Activated CD4-positive, alpha-beta memory T cell treated with anti-CD3 and anti-CD28 coated beads for 36 hours (primary cell): ENCODE data around the gene ADSS1. TPM values are rescaled to one million over a fixed set of nuclear protein-coding genes. Genes with fewer than 3 reads are reported as not detected.

Experiments
- CTCF ChIA-PET: fragments of 350-600 bp; sonication (Branson Sonifier 250); formaldehyde crosslinking; loops from one replicate; lab custom pipeline; 2021; ENCODE audit warnings: antibody characterized with exemption, inconsistent platforms; lab: Charles Lee
- POLR2A ChIA-PET: fragments of 350-600 bp; sonication (Branson Sonifier 250); formaldehyde crosslinking; loops from one replicate; lab custom pipeline; 2021; ENCODE audit warnings: antibody characterized with exemption; lab: Charles Lee
- DNase-seq: peaks from one replicate; pipeline ENCODE4 v3.0.0-alpha.2; 2020
- H3K27ac Mint-ChIP-seq: one replicate; pipeline ENCODE4 v1.8.0; 2021; ENCODE audit warnings: mixed read lengths
- H3K27me3 Mint-ChIP-seq: one replicate; pipeline ENCODE4 v1.8.0; 2021; ENCODE audit warnings: mixed read lengths
- H3K36me3 Mint-ChIP-seq: one replicate; pipeline ENCODE4 v1.8.0; 2021; ENCODE audit warnings: mixed read lengths
- H3K4me1 Mint-ChIP-seq: one replicate; pipeline ENCODE4 v1.8.0; 2021; ENCODE audit warnings: low read depth, mixed read lengths
- H3K4me3 Mint-ChIP-seq: one replicate; pipeline ENCODE4 v1.8.0; 2021; ENCODE audit warnings: mild to moderate bottlenecking, mixed read lengths
- H3K9me3 Mint-ChIP-seq: one replicate; pipeline ENCODE4 v1.8.0; 2021; ENCODE audit warnings: mixed read lengths
- intact Hi-C: fragments of 100-400 bp; cut with micrococcal nuclease; formaldehyde crosslinking; loops from one replicate; pipeline ENCODE4 v1.15.1; 2023
- total RNA-seq, 2 experiments: library from RNA; stranded (reverse); gene quantifications; one replicate each; pipeline ENCODE4 v1.2.3, GENCODE V29; 2021

The ADSS1 gene
- total RNA-seq, result 1 to 10 TPM; 2.3 to 3.3 TPM

GRCh38 chr14:104723651-104724406 lies at the start of gene ADSS1:
Gene ADSS1 (plus strand): TSS chr14:104724229. CDS start chr14:104724271, 42 bp downstream.
- intact Hi-C loops, result loop anchor here (1.0 to 2.0 kb wide), 3 partner anchors 28 to 103 kb away; no protein-coding TSS in a partner anchor
- H3K27me3 Mint-ChIP-seq, result no peaks in the 10 kb centered on the region
- no peaks in the 10 kb centered on the region for H3K9me3 Mint-ChIP-seq
- no peak within 1 kb of the TSS for H3K27ac Mint-ChIP-seq
- H3K4me3 Mint-ChIP-seq, result peak within 1 kb of the TSS; percentile 61
- H3K4me1 Mint-ChIP-seq, result no peaks in the 10 kb centered on the region
- peaks cover 2% of the 10 kb centered on the region for H3K36me3 Mint-ChIP-seq
- ChIA-PET POLR2A (no interaction called here), CTCF (interaction anchor here (0.6 to 3.3 kb wide), 7 partner anchors 10 to 68 kb away, joined by 3 to 12 read pairs (median 4); no protein-coding TSS in a partner anchor)
- DNase-seq, result peak; percentile 66

DNA sequence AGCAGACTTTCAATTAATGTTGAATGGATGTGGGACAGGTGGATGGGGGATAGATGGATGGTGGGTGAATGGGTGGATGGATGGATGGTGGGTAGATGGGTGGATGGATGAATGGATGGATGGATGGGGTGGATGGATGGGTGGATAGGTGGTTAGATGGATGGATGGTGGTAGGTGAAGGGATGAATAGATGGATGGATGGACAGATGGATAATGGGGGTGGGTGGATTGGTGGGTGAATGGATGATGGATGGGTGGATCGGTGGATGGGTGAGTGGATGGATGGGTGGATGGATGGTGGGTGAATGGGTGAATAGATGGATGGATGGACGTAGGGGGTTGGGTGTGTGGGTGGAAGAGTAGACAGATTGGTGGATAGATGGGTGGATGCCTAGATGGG lies 48.6 kb upstream of the ADSS1 start:
- H3K27ac Mint-ChIP-seq, result no peak overlapping the region
- DNase-seq, result no peak
- POLR2A ChIA-PET, result no interaction called here
- no peak overlapping the region for H3K4me3 Mint-ChIP-seq
- H3K36me3 Mint-ChIP-seq, result no peaks in the 10 kb centered on the region
- H3K27me3 Mint-ChIP-seq, result no peaks in the 10 kb centered on the region
- intact Hi-C loops, result loop anchor here (5.0 kb wide), 1 partner anchor 77 kb away; the partner anchor contains the start of gene SIVA1
- H3K9me3 Mint-ChIP-seq, result no peaks in the 10 kb centered on the region
- H3K4me1 Mint-ChIP-seq, result peaks cover 12% of the 10 kb centered on the region
- CTCF ChIA-PET, result interaction anchor here (0.9 to 1.5 kb wide), 2 partner anchors 10 to 29 kb away, joined by 3 to 4 read pairs; no protein-coding TSS in a partner anchor

- Mint-ChIP-seq H3K4me1 (peaks cover 12% of the 10 kb centered on the region), H3K27me3 (no peaks in the 10 kb centered on the region), H3K4me3 (no peak overlapping the region), H3K9me3 (no peaks in the 10 kb centered on the region), H3K36me3 (no peaks in the 10 kb centered on the region), H3K27ac (no peak overlapping the region)
- CTCF ChIA-PET, result interaction anchor here (0.9 to 1.6 kb wide), 4 partner anchors 10 to 31 kb away, joined by 3 to 8 read pairs (median 4); no protein-coding TSS in a partner anchor
- intact Hi-C loops, result loop anchor here (2.0 to 5.0 kb wide), 3 partner anchors 19 to 76 kb away; partner anchors contain the start of genes ADSS1 and SIVA1
- DNase-seq, result no peak
- POLR2A ChIA-PET, result interaction anchor here (1.8 to 2.4 kb wide), 2 partner anchors 10 to 11 kb away, joined by 5 to 11 read pairs; no protein-coding TSS in a partner anchor
Observed at GRCh38 chr14:104676130-104676693, 47.8 kb upstream of the ADSS1 start.

DNA sequence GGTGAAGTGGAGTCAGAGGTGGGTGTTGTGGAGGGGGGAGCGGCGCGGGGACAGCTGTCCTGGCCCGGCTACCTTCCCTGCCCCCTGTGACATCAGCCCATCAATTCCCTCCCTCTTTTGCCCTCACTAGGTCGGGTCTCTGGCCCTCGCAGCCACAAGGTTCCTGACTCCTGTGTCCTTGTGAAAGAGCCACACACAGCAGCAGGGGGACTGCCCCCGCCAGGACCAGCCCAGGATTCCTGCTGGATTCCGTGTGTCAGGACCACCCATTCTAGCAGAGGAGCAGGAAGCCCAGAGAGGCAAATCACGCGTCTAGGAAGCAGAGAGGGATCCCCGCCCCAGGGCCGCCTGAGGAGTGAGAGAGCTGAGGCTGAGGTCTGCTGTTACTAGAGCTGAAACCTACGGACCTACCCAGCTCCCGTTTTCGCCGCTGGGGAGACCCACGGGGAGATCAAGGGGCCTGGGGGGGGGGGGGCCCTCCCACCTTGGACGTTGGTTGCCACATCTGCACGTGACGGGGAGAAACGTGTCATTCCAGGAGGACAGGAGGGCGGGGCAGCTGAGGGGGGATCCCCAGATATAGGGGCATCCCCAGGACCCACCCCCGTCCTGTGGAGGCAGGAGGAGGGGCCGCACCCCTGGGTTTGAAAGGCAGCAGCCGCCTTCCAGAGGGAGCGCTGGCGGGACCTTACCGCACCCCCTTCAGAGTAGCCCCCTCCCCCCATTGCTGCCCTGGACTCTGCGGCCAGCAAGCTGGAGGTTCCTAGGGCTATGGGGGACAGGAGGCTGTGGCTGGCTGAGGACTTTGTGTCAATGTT lies 47.1 kb upstream of the ADSS1 start:
- Mint-ChIP-seq H3K4me1 (peaks cover 12% of the 10 kb centered on the region), H3K36me3 (no peaks in the 10 kb centered on the region), H3K9me3 (no peaks in the 10 kb centered on the region), H3K27ac (peak overlapping the region; percentile 23), H3K4me3 (peak overlapping the region; percentile 62), H3K27me3 (no peaks in the 10 kb centered on the region)
- DNase-seq, result peak; percentile 81
- intact Hi-C loops, result loop anchor here (2.0 to 5.0 kb wide), 3 partner anchors 18 to 75 kb away; partner anchors contain the start of genes ADSS1 and SIVA1
- ChIA-PET CTCF (interaction anchor here (1.5 to 2.2 kb wide), 4 partner anchors 11 to 32 kb away, joined by 3 to 10 read pairs (median 8); no protein-coding TSS in a partner anchor), POLR2A (interaction anchor here (1.8 to 3.2 kb wide), 4 partner anchors 11 to 76 kb away, joined by 5 to 15 read pairs (median 8); partner anchors contain the start of gene SIVA1)

DNA sequence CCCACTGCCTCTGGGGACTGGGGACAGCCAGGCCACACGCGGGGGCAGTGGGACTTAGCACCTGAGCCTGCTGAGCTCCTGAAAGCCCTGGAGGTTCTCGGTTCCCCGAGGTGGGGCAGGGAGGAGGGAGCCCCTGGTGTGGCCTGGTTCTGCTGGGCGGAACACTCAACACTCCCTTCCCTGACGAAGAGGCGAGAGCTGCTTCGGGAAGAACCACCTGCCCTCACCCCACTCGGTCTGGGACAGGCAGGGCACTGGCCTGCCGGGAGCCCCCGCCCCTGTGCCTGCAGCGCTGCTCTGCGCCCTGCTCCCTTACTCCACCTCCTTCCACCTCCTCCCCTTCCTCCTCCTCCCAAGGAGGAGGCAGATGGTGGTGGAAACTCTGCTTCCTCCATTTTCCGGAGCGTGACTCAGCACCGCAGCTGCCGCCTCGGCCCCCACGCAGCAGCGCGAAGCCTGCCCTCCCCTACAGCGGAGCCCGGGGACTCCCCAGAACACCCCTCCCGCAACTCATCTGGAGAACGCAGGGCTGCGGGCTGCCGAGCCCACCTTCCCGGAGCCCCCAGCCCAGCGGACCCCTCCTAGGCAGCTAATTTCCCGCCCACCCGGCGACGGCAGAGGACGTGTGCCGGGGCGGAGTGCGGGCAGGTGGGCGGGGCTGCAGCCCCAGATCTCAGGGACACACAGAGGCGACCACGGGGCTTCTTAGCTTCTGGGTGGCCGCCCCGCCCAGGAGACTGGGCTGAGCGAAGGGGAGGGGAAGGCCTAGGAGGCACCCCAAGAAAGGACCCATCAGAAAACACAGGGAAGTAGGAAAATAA lies 46.3 kb upstream of the ADSS1 start:
- peak overlapping the region; percentile 62 for H3K4me3 Mint-ChIP-seq
- no peaks in the 10 kb centered on the region for H3K9me3 Mint-ChIP-seq
- POLR2A ChIA-PET, result interaction anchor here (1.8 to 3.2 kb wide), 4 partner anchors 10 to 75 kb away, joined by 5 to 15 read pairs (median 8); partner anchors contain the start of gene SIVA1
- H3K27me3 Mint-ChIP-seq, result no peaks in the 10 kb centered on the region
- peak; percentile 88 for DNase-seq
- H3K4me1 Mint-ChIP-seq, result peaks cover 12% of the 10 kb centered on the region
- peak overlapping the region; percentile 58 for H3K27ac Mint-ChIP-seq
- no peaks in the 10 kb centered on the region for H3K36me3 Mint-ChIP-seq
- CTCF ChIA-PET, result interaction anchor here (1.1 to 2.2 kb wide), 6 partner anchors 10 to 93 kb away, joined by 3 to 10 read pairs (median 6); no protein-coding TSS in a partner anchor
- intact Hi-C loops, result loop anchor here (2.0 to 5.0 kb wide), 3 partner anchors 17 to 75 kb away; partner anchors contain the start of genes ADSS1 and SIVA1

- H3K4me1 Mint-ChIP-seq, result peaks cover 12% of the 10 kb centered on the region
- DNase-seq, result no peak
- H3K36me3 Mint-ChIP-seq, result no peaks in the 10 kb centered on the region
- no peak overlapping the region for H3K4me3 Mint-ChIP-seq
- H3K27me3 Mint-ChIP-seq, result no peaks in the 10 kb centered on the region
- ChIA-PET POLR2A (interaction anchor here (1.8 to 3.2 kb wide), 4 partner anchors 9 to 75 kb away, joined by 5 to 15 read pairs (median 8); partner anchors contain the start of gene SIVA1), CTCF (interaction anchor here (1.1 to 2.2 kb wide), 4 partner anchors 10 to 93 kb away, joined by 3 to 10 read pairs (median 6); no protein-coding TSS in a partner anchor)
- intact Hi-C loops, result loop anchor here (5.0 kb wide), 1 partner anchor 74 kb away; the partner anchor contains the start of gene SIVA1
- H3K27ac Mint-ChIP-seq, result no peak overlapping the region
- H3K9me3 Mint-ChIP-seq, result no peaks in the 10 kb centered on the region
Observed at GRCh38 chr14:104678346-104678745, 45.7 kb upstream of the ADSS1 start.

DNA sequence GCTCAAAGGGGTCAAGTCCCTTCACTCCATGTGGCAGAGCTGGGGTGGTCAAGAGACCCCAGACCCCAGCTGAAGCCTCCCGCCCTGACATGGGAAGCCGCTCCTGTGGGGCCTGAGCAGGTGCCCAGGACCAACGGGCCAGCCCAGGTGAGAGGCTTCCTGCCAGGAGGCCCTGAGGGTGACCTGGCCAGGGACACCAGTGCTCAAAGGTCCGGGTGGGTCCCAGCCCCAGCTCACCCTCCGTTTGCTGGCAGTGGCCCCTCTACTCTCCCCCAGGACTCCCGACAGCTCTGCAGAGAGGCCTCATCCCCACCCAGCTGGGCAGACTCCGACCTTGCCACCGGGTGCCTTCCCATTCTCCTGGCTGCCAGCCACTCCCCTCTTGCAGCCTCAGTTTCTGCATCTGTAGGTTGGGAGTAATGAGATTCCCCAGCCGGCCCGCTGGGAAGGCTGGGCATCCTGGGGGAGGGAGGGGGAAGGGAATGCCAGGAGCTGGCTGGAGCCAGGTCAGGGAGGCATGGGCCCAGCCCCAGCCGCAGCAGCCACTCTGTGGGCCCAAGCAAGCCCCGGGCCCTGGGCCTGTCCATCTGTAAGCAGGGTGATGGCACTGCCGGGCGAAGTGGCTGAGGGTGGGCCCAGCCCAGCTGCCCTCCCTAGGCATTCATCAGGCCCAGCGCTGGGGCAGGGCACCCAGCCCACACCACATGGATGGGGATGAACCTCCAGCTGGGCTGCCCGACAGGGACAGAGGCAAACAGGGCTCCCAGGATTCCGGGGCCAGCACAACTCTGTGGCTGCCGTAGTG lies 44.9 kb upstream of the ADSS1 start:
- no peaks in the 10 kb centered on the region for H3K9me3 Mint-ChIP-seq
- no peak overlapping the region for H3K4me3 Mint-ChIP-seq
- CTCF ChIA-PET, result interaction anchor here (1.3 to 2.2 kb wide), 2 partner anchors 9 to 11 kb away, joined by 4 to 10 read pairs; no protein-coding TSS in a partner anchor
- no peak overlapping the region for H3K27ac Mint-ChIP-seq
- POLR2A ChIA-PET, result interaction anchor here (2.4 to 3.2 kb wide), 3 partner anchors 9 to 74 kb away, joined by 6 to 15 read pairs (median 11); partner anchors contain the start of gene SIVA1
- DNase-seq, result no peak
- peaks cover 8% of the 10 kb centered on the region for H3K4me1 Mint-ChIP-seq
- no peaks in the 10 kb centered on the region for H3K27me3 Mint-ChIP-seq
- H3K36me3 Mint-ChIP-seq, result no peaks in the 10 kb centered on the region
- intact Hi-C loops, result loop anchor here (5.0 kb wide), 1 partner anchor 73 kb away; the partner anchor contains the start of gene SIVA1

DNA sequence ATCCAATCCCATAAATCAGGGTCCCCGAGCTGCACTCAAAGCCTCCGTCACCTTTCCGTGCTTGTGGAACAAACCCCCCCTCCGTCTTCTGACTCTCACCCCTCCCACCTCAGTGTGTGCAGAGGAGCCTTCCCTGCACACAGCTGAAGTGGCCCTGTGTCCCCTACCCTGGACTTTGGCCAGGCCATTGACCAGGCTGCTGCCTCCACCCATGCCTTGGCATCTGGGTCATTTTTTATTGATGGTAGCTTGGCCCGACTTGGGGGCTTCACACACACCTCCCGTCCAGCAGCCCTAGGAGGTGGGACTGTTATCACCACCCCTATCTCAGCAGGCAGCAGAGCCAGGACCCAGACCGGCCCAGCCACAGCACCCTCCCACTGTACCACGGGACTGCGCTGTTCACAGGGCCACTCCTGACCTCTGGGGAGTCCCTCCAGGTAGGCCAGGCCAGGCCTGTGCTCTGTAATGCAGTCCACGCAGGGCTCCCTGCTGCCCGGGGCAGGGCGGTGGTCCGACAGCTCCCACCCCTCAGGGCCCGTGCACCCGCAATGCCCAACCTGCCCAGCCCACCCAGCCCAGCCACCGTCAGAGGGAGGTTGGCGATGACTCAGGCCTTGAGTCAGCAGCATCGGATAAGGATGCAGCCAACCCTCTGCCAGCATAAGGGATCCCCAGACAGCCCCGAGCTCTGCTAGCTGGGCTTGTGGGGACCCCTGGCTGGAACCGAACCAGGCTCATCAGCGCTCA lies 43.8 kb upstream of the ADSS1 start:
- no peaks in the 10 kb centered on the region for H3K27me3 Mint-ChIP-seq
- intact Hi-C loops, result no loop called here
- ChIA-PET CTCF (interaction anchor here (1.0 kb wide), 1 partner anchor 72 kb away, joined by 3 read pairs; the partner anchor contains the start of gene SIVA1), POLR2A (interaction anchor here (3.2 kb wide), 1 partner anchor 10 kb away, joined by 15 read pairs; no protein-coding TSS in a partner anchor)
- no peaks in the 10 kb centered on the region for H3K9me3 Mint-ChIP-seq
- no peaks in the 10 kb centered on the region for H3K36me3 Mint-ChIP-seq
- no peak overlapping the region for H3K4me3 Mint-ChIP-seq
- no peak for DNase-seq
- peaks cover 14% of the 10 kb centered on the region for H3K4me1 Mint-ChIP-seq
- H3K27ac Mint-ChIP-seq, result no peak overlapping the region
